ENCODE results near the gene ACTR1A.

The ACTR1A gene

DNA sequence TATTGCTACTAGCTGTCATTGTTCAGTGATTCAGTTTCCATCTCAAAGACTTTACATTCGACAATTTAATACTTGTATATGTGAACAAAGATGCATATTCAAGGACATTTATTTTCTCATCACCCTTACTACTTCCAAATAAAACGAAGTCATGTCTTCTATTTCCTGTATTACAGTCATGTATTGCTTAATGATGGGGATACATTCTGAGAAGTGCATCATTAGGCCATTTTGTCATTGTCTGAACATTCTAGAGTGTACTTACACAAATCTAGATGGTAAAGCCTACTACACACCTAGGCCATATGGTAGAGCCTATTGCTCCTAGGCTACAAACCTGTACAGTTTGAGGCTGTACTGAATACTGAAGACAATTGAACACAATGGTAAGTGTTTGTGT is 57.7 kb downstream of the ACTR1A start:
- H3K4me3 ChIP-seq (ENCODE audit: low read depth, low read length) = no peak overlapping the region
- TF ChIP-seq CTCF (IDR thresholded peaks at IDR 0.05; ENCODE audit: borderline replicate concordance, insufficient read depth, low read depth, low read length) = no peak

- TF ChIP-seq CTCF (IDR thresholded peaks at IDR 0.05; ENCODE audit: borderline replicate concordance, insufficient read depth, low read depth, low read length) = no peak
- H3K4me3 ChIP-seq (ENCODE audit: low read depth, low read length) = no peak overlapping the region
Observed at GRCh38 chr10:102438374-102438773, 64.1 kb downstream of the ACTR1A start.

DNA sequence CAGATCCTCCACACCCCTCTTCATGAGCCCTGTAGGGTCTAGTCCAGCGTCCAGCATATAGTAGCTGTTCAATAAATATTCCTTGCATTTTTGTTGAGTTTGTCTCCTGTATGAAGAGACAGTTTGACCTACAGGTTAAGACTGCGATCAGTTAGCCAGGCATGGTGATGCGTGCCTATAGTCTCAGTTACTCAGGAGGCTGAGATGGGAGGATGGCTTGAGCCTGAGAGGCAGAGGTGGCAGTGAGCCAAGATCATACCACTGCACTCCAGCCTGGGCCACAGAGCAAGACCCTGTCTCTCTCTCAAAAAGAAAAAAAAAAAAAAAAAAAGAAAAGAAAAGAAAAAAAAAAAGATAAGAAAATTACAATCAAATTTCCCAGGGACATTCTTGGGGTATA is 65.0 kb downstream of the ACTR1A start:
- no peak for TF ChIP-seq CTCF (IDR thresholded peaks at IDR 0.05; ENCODE audit: borderline replicate concordance, insufficient read depth, low read depth, low read length)
- H3K4me3 ChIP-seq (ENCODE audit: low read depth, low read length) = no peak overlapping the region

DNA sequence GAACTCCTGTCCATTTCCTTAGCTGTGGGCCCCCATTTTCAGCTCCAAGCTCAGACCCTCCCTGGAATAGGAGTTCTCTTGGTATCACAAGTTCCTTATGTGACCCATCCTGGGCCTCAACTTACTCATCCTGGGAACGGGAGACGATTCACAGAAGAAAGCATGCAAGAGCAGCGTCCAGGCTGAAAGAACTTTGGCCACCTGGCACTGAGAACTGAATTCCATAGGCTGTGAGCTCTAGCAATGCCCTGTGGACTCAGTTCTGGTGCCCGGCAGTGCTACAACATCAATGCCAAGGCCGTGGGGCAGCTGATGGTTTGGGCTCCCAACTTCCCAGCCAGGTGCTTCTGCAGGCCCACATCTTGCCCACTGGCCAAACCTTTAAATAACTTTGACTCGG is 66.2 kb downstream of the ACTR1A start:
- TF ChIP-seq CTCF (IDR thresholded peaks at IDR 0.05; ENCODE audit: borderline replicate concordance, insufficient read depth, low read depth, low read length) = no peak

DNA sequence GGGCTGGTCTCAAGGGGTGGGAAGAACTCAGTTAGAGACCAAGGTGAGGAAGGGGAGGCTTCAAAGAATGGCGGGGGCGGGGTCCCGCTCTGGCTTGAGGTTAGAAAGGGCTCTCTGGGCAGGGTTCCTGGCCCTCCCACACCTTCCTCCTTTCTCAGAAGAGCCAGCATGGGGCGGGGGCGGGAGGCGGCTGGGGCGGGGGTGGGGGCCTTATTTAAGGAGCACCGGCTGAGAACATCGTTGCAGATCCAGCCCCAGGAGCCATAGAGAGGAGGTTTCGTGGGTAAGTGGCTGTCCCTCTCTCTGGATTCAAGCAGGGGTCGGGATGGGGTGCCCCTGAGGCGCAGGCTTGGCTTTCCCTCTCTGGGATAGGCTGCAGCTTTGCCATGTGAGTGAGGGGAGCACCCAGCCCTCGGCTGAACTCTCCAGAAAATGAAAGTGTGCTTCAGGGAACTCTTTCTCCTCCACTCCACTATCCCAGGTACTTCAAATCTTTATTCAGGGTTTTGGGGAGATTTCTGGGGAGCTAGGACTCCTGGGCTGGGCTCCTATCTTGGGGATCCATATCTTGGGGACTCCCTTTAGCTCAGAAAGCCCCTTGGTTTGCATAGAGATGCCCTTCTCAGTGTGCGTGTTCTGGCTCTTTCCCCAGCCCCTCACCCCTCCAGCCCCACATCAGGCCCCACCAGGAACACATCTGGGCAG is 66.8 kb downstream of the ACTR1A start:
- H3K4me3 ChIP-seq (ENCODE audit: low read depth, low read length) = peak overlapping the region; percentile 36
- no peak for TF ChIP-seq CTCF (IDR thresholded peaks at IDR 0.05; ENCODE audit: borderline replicate concordance, insufficient read depth, low read depth, low read length)

More for the DNA sequence above, 66.2 kb downstream of the ACTR1A start:
- H3K4me3 ChIP-seq (ENCODE audit: low read depth, low read length) = no peak overlapping the region

DNA sequence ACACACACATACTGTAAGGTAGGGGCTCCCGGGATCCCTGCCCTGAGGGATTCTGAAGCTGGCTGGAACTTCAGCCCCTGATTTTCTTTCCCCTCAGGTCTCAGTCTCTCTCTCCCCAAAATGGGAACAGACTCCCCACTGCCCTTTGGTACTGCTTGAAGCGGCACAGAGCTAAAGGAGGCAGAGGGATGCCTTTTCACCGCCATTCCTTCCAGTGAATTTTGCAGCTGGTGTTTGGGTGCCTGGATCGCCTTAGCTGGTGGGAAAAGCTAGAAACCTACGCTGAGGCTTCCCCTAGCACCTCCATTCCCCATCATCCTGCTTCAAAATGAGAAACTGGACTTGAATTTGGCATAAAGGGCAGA is 67.4 kb downstream of the ACTR1A start:
- H3K4me3 ChIP-seq (ENCODE audit: low read depth, low read length) = peak overlapping the region; percentile 36

More for the DNA sequence above, 67.4 kb downstream of the ACTR1A start:
- no peak for TF ChIP-seq CTCF (IDR thresholded peaks at IDR 0.05; ENCODE audit: borderline replicate concordance, insufficient read depth, low read depth, low read length)
